A549 (cell line): Measurements from ENCODE around the gene MLLT1. TPM values are rescaled to one million over a fixed set of nuclear protein-coding genes. Genes with fewer than 3 reads are reported as not detected.
A peak's percentile ranks its signal among the peaks of the same experiment; 100 is the strongest.

Experiments
- ATAC-seq, 2 experiments: fragments of 200-7000 bp in 1 of 2; fragments of >200 bp in 1 of 2; cut with Nextera tagmentation in 1 of 2; cut with Tn5 transposase in 1 of 2; 3 replicates each; pipeline versions ENCODE4 v1.8.0 to v1.9.1; 2018 to 2020; ENCODE audit warnings: mild to moderate bottlenecking in 1 of 2, moderate library complexity in 1 of 2
- CTCF ChIA-PET: fragments of 300-600 bp; sonication (Branson Sonifier 250); formaldehyde crosslinking; extraction: SDS; loops from one replicate; lab custom pipeline; 2021; ENCODE audit warnings: antibody characterized with exemption, inconsistent platforms; lab: Yijun Ruan, JAX
- POLR2A ChIA-PET: fragments of 350-600 bp; formaldehyde crosslinking; extraction: SDS; loops from one replicate; lab custom pipeline; 2021; ENCODE audit warnings: antibody characterized with exemption, inconsistent platforms; lab: Yijun Ruan, JAX
- DNase-seq, 2 experiments: peaks; one replicate each; pipeline versions ENCODE4 v3.0.0 to v3.0.0-alpha.2; 2011 to 2016; ENCODE audit warnings: low read depth in 1 of 2, low spot score in 1 of 2
- FAIRE-seq: peaks from 2 replicates; lab custom pipeline; 2011; peaks lifted over from hg19 to GRCh38; lab: Jason Lieb, UNC
- H3K27ac ChIP-seq, 2 experiments: fragments of >200 bp; sonication (Bioruptor Twin); formaldehyde crosslinking; 3 replicates each; pipeline ENCODE4 v1.5.1; 2016 to 2017
- H3K4me1 ChIP-seq: fragments of >200 bp; sonication (Bioruptor Twin); formaldehyde crosslinking; 3 replicates; pipeline ENCODE4 v1.6.1; 2016
- H3K4me2 ChIP-seq: fragments of >200 bp; sonication (Bioruptor Twin); formaldehyde crosslinking; 3 replicates; pipeline ENCODE4 v1.6.1; 2016
- H3K4me3 ChIP-seq: fragments of >200 bp; sonication (Bioruptor Twin); formaldehyde crosslinking; 3 replicates; pipeline ENCODE4 v1.5.1; 2016
- H3K9me3 ChIP-seq: fragments of >200 bp; sonication (Bioruptor Twin); formaldehyde crosslinking; 3 replicates; pipeline ENCODE4 v1.6.1; 2016
- CBX2 ChIP-seq: fragments of 200-600 bp; sonication (generic); IDR thresholded peaks from 2 replicates; pipeline ENCODE4 v1.6.1; 2016; ENCODE audit warnings: low read depth, mild to moderate bottlenecking, borderline replicate concordance
- CEBPB ChIP-seq, 2 experiments: fragments of >200 bp in 1 of 2; sonication (Bioruptor Twin) in 1 of 2; formaldehyde crosslinking in 1 of 2; IDR thresholded peaks; 2 replicates each; pipeline ENCODE4 v1.6.1; 2012 to 2016
- CHD2 ChIP-seq: fragments of 150-350 bp; IDR thresholded peaks from 2 replicates; pipeline ENCODE4 v1.6.1; 2014; ENCODE audit warnings: low read length; ENCODE audit not compliant: partially characterized antibody
- CHD4 ChIP-seq: fragments of 200-600 bp; sonication (generic); IDR thresholded peaks from 2 replicates; pipeline ENCODE4 v1.6.1; 2016; ENCODE audit warnings: antibody characterized with exemption, mild to moderate bottlenecking, borderline replicate concordance
- EHMT2 ChIP-seq: fragments of 200-600 bp; sonication (generic); IDR thresholded peaks from 2 replicates; pipeline ENCODE4 v1.6.1; 2016; ENCODE audit warnings: antibody characterized with exemption, low read depth, mild to moderate bottlenecking, moderate library complexity
- ELK1 ChIP-seq: fragments of 150-350 bp; IDR thresholded peaks from 2 replicates; pipeline ENCODE4 v1.6.1; 2014; ENCODE audit warnings: low read depth, mild to moderate bottlenecking, low read length
- ESRRA ChIP-seq: fragments of 150-350 bp; IDR thresholded peaks from 2 replicates; pipeline ENCODE4 v1.6.1; 2014; ENCODE audit warnings: mild to moderate bottlenecking, low read length, borderline replicate concordance
- FOSB ChIP-seq: fragments of 250-450 bp; sonication (Bioruptor Pico); IDR thresholded peaks from 2 replicates; pipeline ENCODE4 v1.5.0; 2020; ENCODE audit warnings: mild to moderate bottlenecking, moderate library complexity
- FOSL2 ChIP-seq, 2 experiments: fragments of 450-650 bp in 1 of 2; fragments of >200 bp in 1 of 2; sonication (Bioruptor Twin) in 1 of 2; formaldehyde crosslinking; IDR thresholded peaks; 2 replicates each; pipeline versions ENCODE4 v1.5.0 to v1.6.1; 2016 to 2020; ENCODE audit warnings: mild to moderate bottlenecking in 1 of 2, moderate library complexity in 1 of 2
- GATA3 ChIP-seq: IDR thresholded peaks from 2 replicates; pipeline ENCODE4 v1.6.1; 2012; ENCODE audit warnings: borderline replicate concordance
- HDAC2 ChIP-seq: fragments of 200-600 bp; sonication (generic); IDR thresholded peaks from 2 replicates; pipeline ENCODE4 v1.6.1; 2016
- HES2 ChIP-seq: fragments of >200 bp; sonication (Bioruptor Twin); formaldehyde crosslinking; IDR thresholded peaks from 2 replicates; pipeline ENCODE4 v1.6.1; 2016
- HEYL ChIP-seq: fragments of 250-450 bp; sonication (Bioruptor Pico); IDR thresholded peaks from 2 replicates; pipeline ENCODE4 v1.8.0; 2021; ENCODE audit warnings: mild to moderate bottlenecking, moderate library complexity
- HMGXB4 ChIP-seq: fragments of 250-450 bp; sonication (Bioruptor Pico); IDR thresholded peaks from 2 replicates; pipeline ENCODE4 v1.5.0; 2021; ENCODE audit warnings: mild to moderate bottlenecking, moderate library complexity, borderline replicate concordance
- HOXB5 ChIP-seq: fragments of 250-450 bp; sonication (Bioruptor Pico); IDR thresholded peaks from 2 replicates; pipeline ENCODE4 v1.5.0; 2020; ENCODE audit warnings: mild to moderate bottlenecking, moderate library complexity
- JUN ChIP-seq, 2 experiments: fragments of >200 bp; sonication (Bioruptor Twin); formaldehyde crosslinking; IDR thresholded peaks; 2 replicates in 1 of 2; 3 replicates in 1 of 2; pipeline ENCODE4 v1.6.1; 2016 to 2017
- JUNB ChIP-seq: fragments of >200 bp; sonication (Bioruptor Twin); formaldehyde crosslinking; IDR thresholded peaks from 2 replicates; pipeline ENCODE4 v1.6.1; 2016
- MAFK ChIP-seq: fragments of 450-650 bp; IDR thresholded peaks from 2 replicates; pipeline ENCODE4 v1.6.1; 2014; ENCODE audit not compliant: partially characterized antibody
- MAZ ChIP-seq: fragments of 150-350 bp; IDR thresholded peaks from 2 replicates; pipeline ENCODE4 v1.6.1; 2014; ENCODE audit warnings: antibody characterized with exemption, low read depth, low read length, borderline replicate concordance
- MYC ChIP-seq: IDR thresholded peaks from 2 replicates; pipeline ENCODE4 v1.6.1; 2012; ENCODE audit warnings: mild to moderate bottlenecking, inconsistent platforms, low read length, improper control_type of control experiment, borderline replicate concordance
- NFE2L2 ChIP-seq: fragments of 150-350 bp; conservative IDR thresholded peaks from 2 replicates; pipeline ENCODE4 v1.6.1; 2014; ENCODE audit warnings: low read length
- NPAS2 ChIP-seq: fragments of 250-450 bp; sonication (Bioruptor Pico); IDR thresholded peaks from 2 replicates; pipeline ENCODE4 v1.8.0; 2022; ENCODE audit warnings: mild to moderate bottlenecking, moderate library complexity, borderline replicate concordance
- NR3C1 ChIP-seq: fragments of >200 bp; sonication (Bioruptor Twin); formaldehyde crosslinking; IDR thresholded peaks from 3 replicates; pipeline ENCODE4 v1.6.1; 2017
- PHF8 ChIP-seq: fragments of 200-600 bp; sonication (generic); IDR thresholded peaks from 2 replicates; pipeline ENCODE4 v1.6.1; 2016; ENCODE audit warnings: low read depth, mild to moderate bottlenecking, antibody characterized with exemption, moderate library complexity, borderline replicate concordance
- POLR2A ChIP-seq: IDR thresholded peaks from 2 replicates; pipeline ENCODE4 v1.6.1; 2012; ENCODE audit warnings: mild to moderate bottlenecking, low read length
- RARB ChIP-seq: fragments of 250-450 bp; sonication (Bioruptor Pico); IDR thresholded peaks from 2 replicates; pipeline ENCODE4 v1.8.0; 2021; ENCODE audit warnings: mild to moderate bottlenecking, moderate library complexity
- RFX5 ChIP-seq: fragments of 450-650 bp; IDR thresholded peaks from 2 replicates; pipeline ENCODE4 v1.7.1; 2014; ENCODE audit warnings: antibody characterized with exemption, mild to moderate bottlenecking, moderate library complexity
- TFCP2L1 ChIP-seq: fragments of 250-450 bp; sonication (Bioruptor Pico); IDR thresholded peaks from 2 replicates; pipeline ENCODE4 v1.5.0; 2021; ENCODE audit warnings: mild to moderate bottlenecking
- TP53 ChIP-seq: fragments of 250-450 bp; sonication (Bioruptor Pico); IDR thresholded peaks from 2 replicates; pipeline ENCODE4 v1.5.0; 2021; ENCODE audit warnings: mild to moderate bottlenecking, moderate library complexity
- ZFP36 ChIP-seq: fragments of 450-650 bp; IDR thresholded peaks from 2 replicates; pipeline ENCODE4 v1.6.1; 2014; ENCODE audit warnings: borderline replicate concordance; ENCODE audit not compliant: partially characterized antibody
- ZSCAN20 ChIP-seq: fragments of 250-450 bp; sonication (Bioruptor Pico); IDR thresholded peaks from 2 replicates; pipeline ENCODE4 v1.8.0; 2022; ENCODE audit warnings: mild to moderate bottlenecking, moderate library complexity
- whole genome bisulfite sequencing: methylation state at CpG from one replicate; pipeline ENCODE4 v1.1.6; 2017; ENCODE audit errors: missing lambda C conversion rate; 5-methylcytosine and 5-hydroxymethylcytosine counted together
- polyA minus RNA-seq: library from RNA; depleted of rRNA, polyadenylated mRNA; stranded (reverse); fragments of >200 nt; gene quantifications from 2 replicates; pipeline ENCODE4 v1.2.3, GENCODE V29; 2011; rRNA and poly(A)+ RNA removed
- polyA plus RNA-seq, 4 experiments: library from polyadenylated mRNA; depleted of rRNA in 3 of 4; stranded (reverse); fragments of >200 nt; fragmentation: RNase III in 1 of 4; extraction: RNeasy Plus Mini Kit Qiagen cat#74134 plus additional on column Dnase treatment in 1 of 4; gene quantifications; 2 replicates in 3 of 4; 3 replicates in 1 of 4; pipeline ENCODE4 v1.2.3, GENCODE V29; 2011 to 2017
- TF ChIP-seq, protein P1 (sequence below): IDR thresholded peaks from 2 replicates; pipeline ENCODE4 v1.6.1; 2012
- TF ChIP-seq, protein P2 (sequence below): fragments of >200 bp; sonication (Bioruptor Twin); formaldehyde crosslinking; IDR thresholded peaks from 3 replicates; pipeline ENCODE4 v1.5.1; 2016
- TF ChIP-seq, protein P3 (sequence below): fragments of 450-650 bp; IDR thresholded peaks from 2 replicates; pipeline ENCODE4 v1.6.1; 2014; ENCODE audit warnings: antibody characterized with exemption

Gene MLLT1
- polyA plus RNA-seq (2011; rRNA removed) (6.3 and 7.4 TPM in 2 replicates), polyA plus RNA-seq (2017; fragmentation: RNase III; extraction: RNeasy Plus Mini Kit Qiagen cat#74134 plus additional on column Dnase treatment) (14.6 to 18.6 TPM (median 17.5 TPM) in 3 replicates), polyA minus RNA-seq (6.6 and 8.6 TPM in 2 replicates)
- 15.1 and 23.1 TPM in 2 replicates for polyA plus RNA-seq (2012; cell fraction: cytosol; rRNA removed)
- polyA plus RNA-seq (2012; cell fraction: nucleus; rRNA removed): 24.3 and 35.6 TPM in 2 replicates

DNA sequence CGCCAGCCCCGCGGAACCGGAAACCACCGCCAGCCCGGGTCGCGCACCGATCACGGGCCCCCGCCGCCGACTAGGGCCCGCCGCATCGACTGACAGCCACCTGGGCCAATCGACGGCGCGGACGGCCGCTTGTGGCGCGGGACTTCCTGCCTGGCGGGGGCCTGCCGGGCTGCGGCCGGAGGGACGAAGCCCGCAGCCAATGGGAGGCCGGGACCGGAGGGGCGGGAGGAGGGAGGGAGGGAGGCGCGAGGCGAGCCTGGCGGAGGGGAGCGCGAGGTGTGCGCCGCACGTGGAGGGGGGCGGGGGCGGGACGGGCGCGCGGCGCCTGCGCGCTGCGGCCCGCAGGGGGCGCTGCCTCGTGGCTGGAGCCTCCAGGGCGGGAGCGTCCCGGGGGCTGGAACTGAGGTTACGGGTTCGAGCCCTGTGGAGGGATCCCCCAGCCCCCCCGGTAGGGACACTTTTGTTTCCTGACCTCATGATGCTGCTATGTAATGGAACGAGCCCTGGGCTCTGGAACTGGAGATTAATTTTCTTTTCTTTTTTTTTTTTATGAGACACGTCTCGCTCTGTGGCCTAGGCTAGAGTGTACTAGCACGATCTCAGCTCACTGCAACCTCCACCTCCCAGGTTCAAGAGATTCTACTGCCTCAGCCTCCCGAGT is at the start of gene MLLT1:
Gene MLLT1, minus strand, starts transcription at position 45 of the 661 bp plus-strand sequence. CDS start 191 bp downstream, outside the sequence.
- peak within 1 kb of the TSS; percentile 98 for H3K4me3 ChIP-seq
- 25% methylated on average over 11 of the region's 66 CpGs for WGBS
- H3K27ac ChIP-seq: peak within 1 kb of the TSS; percentile 91 to 96
- POLR2A ChIA-PET: no interaction called here
- DNase-seq (peak; percentile 94 to 96), ATAC-seq (peak; percentile 99 to 100), FAIRE-seq (no peak)
- peaks cover 11% of the 10 kb centered on the region; the same call in 1 of the 3 replicates for H3K4me1 ChIP-seq
- CTCF ChIA-PET: interaction anchor here (0.6 to 0.7 kb wide), 2 partner anchors 21 to 80 kb away, joined by 3 read pairs; no protein-coding TSS in a partner anchor
- peak within 1 kb of the TSS; percentile 82 for H3K4me2 ChIP-seq
- no peaks in the 10 kb centered on the region for H3K9me3 ChIP-seq
- no peak for TF ChIP-seq NR3C1
- TF ChIP-seq HES2: no peak
- TF ChIP-seq HOXB5: no peak
- TF ChIP-seq NPAS2: no peak
- no peak for TF ChIP-seq EHMT2
- no peak for TF ChIP-seq ESRRA
- no peak for TF ChIP-seq TFCP2L1 (CRISPR knock-in tag)
- TF ChIP-seq PHF8: no peak
- no peak for TF ChIP-seq TP53 (CRISPR knock-in tag)
- peak; percentile 54; the same call in 1 of the 2 replicates for TF ChIP-seq CHD4
- peak; percentile 93; the same call in 1 of the 2 replicates for TF ChIP-seq MYC
- TF ChIP-seq JUNB: no peak
- TF ChIP-seq MAFK: no peak
- TF ChIP-seq POLR2A: no peak
- TF ChIP-seq FOSL2 (IDR thresholded peaks at IDR 0.05): no peak
- no peak for TF ChIP-seq FOSL2 (CRISPR knock-in tag; IDR thresholded peaks at IDR 0.05)
- no peak for TF ChIP-seq ELK1
- no peak for TF ChIP-seq RARB (CRISPR knock-in tag)
- TF ChIP-seq, protein P1, sequence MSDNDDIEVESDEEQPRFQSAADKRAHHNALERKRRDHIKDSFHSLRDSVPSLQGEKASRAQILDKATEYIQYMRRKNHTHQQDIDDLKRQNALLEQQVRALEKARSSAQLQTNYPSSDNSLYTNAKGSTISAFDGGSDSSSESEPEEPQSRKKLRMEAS: peak; percentile 94
- no peak for TF ChIP-seq ZFP36
- no peak for TF ChIP-seq HMGXB4 (CRISPR knock-in tag)
- no peak for TF ChIP-seq CEBPB (IDR thresholded peaks at IDR 0.05)
- TF ChIP-seq GATA3: no peak
- TF ChIP-seq JUN (IDR thresholded peaks at IDR 0.05): peak in 1 of 2 experiments; percentile 56; a peak in 1 of 5 replicates
- TF ChIP-seq NFE2L2: no peak
- TF ChIP-seq FOSB (CRISPR knock-in tag): no peak
- peak; percentile 86; the same call in 1 of the 2 replicates for TF ChIP-seq MAZ
- no peak for TF ChIP-seq RFX5
- no peak for TF ChIP-seq ZSCAN20 (CRISPR knock-in tag)
- TF ChIP-seq CBX2: no peak
- no peak for TF ChIP-seq HEYL (CRISPR knock-in tag)
- TF ChIP-seq CHD2: no peak
- no peak for TF ChIP-seq HDAC2
- TF ChIP-seq, protein P2, sequence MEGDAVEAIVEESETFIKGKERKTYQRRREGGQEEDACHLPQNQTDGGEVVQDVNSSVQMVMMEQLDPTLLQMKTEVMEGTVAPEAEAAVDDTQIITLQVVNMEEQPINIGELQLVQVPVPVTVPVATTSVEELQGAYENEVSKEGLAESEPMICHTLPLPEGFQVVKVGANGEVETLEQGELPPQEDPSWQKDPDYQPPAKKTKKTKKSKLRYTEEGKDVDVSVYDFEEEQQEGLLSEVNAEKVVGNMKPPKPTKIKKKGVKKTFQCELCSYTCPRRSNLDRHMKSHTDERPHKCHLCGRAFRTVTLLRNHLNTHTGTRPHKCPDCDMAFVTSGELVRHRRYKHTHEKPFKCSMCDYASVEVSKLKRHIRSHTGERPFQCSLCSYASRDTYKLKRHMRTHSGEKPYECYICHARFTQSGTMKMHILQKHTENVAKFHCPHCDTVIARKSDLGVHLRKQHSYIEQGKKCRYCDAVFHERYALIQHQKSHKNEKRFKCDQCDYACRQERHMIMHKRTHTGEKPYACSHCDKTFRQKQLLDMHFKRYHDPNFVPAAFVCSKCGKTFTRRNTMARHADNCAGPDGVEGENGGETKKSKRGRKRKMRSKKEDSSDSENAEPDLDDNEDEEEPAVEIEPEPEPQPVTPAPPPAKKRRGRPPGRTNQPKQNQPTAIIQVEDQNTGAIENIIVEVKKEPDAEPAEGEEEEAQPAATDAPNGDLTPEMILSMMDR: peak; percentile 74
- TF ChIP-seq, protein P3, sequence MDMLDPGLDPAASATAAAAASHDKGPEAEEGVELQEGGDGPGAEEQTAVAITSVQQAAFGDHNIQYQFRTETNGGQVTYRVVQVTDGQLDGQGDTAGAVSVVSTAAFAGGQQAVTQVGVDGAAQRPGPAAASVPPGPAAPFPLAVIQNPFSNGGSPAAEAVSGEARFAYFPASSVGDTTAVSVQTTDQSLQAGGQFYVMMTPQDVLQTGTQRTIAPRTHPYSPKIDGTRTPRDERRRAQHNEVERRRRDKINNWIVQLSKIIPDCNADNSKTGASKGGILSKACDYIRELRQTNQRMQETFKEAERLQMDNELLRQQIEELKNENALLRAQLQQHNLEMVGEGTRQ: no peak
